HK-2 (cell line): ENCODE data around the gene GPR176.

Experiments used
- DNase-seq: peaks from one replicate; pipeline ENCODE4 v3.0.0-alpha.2; 2018; ENCODE audit not compliant: unreplicated experiment

GPR176 gene

DNA sequence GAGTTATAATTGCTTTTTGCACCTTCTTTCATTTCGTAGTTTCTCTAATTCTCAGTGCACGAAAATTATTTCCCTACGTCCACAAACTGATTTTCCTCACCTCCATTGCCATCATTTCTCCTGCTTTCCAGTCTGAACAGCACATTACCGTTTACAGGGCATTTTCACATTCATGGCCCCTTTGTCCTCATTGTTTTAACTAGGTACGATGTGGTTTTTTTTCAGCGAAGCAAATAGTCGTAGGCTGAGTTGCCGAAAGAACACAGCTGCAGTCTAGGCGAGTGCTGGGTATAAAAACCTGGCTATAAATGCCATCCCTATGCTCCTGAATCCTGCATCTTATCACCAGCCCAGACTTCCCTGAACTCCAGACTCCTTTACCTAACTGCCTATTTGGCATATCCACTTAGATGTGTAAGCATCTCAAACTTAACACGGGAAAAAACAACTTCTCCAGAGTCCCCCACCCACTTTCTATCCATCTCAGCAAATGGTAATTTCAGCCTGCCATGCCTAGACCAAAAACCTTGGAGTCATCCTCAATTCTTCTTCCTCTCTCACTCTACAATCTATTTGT, 136.7 kb downstream of the GPR176 start:
- DNase-seq: no peak

DNA sequence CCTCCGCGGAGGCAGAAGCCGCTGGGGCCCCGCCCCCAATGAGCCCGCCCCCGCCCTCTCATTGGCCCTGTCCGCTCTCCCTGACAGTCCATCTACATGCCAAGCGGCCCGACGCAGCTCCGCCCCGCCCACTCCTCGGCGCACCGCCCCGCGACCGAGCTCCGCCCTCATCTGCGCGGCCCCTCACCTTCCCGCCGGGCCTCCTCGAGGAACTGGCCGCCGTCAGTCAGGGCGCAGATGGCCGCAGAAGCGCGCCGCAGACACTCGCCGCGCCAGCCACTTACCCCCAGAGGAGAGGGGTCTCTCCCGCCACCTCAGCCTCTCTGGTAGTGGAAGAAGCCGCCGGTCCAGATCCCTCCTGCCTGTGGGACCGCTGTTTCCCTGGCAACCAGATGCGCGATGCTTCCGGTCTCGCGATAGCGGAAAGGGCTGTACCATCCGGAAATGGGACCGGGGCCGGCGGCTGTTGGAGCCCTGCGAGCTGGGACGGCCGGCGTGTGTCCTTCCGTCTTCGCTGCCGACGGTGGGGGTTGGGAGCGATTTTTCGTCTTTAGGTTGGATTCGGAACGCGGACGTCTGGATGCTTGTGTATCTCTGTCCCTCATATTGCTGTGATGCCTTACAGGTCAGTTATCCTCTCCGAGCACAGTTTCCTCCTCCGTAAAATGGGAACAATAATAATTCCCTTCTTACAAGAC, 137.5 kb downstream of the GPR176 start, which contains the start of gene FSIP1:
TSS of gene FSIP1 (minus strand) at position 401 of the 698 bp plus-strand sequence. CDS start 6,317 bp downstream, outside the sequence.
- peak; percentile 95 for DNase-seq

DNA sequence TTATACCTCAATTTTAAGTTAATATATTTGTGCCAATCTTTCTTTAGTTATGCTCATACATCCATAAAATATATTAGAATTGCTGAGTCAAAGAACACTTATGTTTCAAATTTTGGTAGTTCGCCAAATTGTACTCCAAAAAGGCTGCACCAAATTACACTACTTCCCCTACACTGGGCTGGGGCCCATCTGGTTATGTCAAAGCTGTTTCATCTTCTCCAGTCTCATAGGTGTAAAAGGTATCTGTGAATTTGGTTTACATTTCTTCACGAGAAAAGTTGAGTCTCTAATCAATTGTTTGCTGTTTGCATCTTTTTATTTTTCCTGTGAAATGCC, 138.1 kb downstream of the GPR176 start:
- DNase-seq: no peak

DNA sequence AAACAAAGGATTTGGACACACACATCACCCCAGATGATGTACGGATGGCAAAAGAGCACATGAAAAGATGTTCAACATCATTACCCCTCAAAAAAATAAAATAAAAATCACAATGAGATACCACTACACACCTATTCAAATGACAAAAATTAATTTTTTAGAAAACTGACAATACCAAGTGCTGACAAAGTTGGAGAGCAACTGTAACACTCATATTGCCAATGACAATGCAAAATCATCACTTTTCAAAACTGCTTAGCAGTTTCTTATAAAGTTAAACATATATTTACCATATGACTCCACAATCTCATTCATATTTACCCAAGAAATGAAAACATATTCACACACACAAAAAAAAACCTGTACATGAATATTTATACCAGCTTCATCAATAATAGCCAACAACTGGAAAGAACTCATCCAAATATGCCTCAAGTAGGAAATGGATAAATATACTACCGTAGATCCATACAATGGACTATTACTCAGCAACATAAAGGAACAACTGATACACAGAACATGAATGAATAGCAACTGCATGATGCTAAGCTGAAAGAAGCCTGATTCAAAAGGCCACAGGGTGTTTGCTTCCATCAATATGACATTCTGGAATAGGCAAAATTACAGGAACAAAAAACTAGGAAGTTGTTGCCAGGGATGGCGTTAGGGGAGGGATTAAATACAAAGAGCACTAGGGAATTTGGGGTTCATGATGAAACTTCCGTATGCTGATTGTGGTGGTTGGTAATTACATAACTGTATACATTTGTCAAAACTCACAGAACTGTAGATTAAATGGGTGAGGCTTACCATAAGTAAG, 138.7 kb downstream of the GPR176 start:
- DNase-seq: no peak

DNA sequence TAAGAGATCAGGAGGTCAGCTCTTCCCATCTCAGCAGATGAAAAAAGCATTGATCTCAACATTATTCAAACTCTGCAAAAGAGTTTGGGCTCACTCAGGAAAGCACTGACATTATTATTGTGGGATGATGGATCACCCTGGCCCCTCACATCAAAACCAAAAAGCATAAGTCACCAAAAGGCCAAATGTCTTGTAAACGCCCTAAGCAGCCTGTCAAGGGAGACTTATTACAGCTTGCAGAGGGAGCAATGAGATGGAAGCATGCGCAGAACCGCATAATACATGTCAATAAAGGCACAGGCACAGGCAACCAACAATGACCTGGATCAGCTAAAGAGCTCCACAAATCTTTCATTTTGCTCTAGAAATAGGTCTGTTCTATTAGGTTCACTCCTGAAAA, 142.0 kb downstream of the GPR176 start:
- no peak for DNase-seq

DNA sequence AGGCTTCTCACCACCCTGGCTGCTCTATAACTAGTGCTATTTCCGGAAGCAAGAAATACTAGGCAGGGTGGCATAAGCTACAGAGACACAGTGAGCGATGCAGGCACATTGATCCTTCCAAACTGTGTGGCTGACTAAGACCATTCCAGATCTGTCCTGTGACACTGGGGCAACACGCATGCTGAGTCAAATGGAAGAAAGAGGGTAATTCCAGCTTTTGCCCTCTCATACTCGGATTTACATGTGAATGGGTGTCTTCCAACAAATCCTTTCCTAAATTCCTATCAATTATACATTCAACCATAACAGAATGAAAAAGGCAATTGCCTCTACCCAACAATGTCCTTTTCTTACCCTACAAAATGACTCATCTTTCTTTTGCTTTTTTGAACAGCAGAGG, 142.6 kb downstream of the GPR176 start:
- DNase-seq: no peak

DNA sequence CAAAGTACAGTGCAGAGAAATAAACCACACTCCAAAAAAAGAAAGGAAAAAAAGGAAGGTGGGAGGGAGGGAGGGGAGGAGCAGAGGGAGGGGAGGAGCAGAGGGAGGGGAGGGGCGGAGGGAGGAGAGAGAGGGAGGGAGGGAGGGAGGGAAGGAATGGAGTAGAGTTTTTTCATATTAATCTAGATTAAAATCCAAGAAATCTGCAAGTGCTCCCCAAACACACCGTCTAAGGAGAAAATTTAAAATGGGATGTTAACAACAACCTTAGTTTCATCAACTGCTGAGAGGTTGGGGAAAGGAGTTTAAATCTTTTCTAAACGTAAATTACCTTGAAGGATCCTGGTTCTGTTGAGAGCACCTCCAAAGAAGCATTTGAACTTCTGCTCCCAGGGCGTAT, 144.0 kb downstream of the GPR176 start:
- DNase-seq: no peak

DNA sequence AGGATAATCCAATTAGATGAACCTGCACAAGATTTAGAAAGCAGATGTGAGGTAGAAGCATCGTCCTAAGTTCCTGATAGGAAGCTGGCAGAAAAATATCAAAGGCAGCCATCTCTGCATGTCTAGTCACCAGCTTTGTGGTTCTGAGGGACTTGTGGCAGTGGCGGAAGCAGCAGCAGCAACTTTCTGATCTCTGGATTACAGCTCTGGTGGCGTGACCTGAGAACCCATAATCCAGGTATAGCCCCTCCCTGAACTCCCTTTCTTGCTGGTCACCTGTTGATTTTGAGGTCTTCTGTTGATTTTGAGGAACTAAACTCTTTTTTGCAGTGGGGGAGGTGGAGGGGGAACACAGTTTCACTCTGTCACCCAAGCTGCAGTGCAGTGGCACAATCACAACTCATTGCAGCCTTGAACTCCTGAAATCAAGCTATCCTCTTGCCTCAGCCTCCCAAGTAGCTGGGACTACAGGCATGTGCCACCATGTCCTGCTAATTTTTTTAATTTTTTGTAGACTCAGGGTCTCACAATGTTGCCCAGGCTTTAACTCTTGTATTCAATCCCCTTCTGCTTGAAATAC, 145.3 kb downstream of the GPR176 start:
- DNase-seq: no peak

DNA sequence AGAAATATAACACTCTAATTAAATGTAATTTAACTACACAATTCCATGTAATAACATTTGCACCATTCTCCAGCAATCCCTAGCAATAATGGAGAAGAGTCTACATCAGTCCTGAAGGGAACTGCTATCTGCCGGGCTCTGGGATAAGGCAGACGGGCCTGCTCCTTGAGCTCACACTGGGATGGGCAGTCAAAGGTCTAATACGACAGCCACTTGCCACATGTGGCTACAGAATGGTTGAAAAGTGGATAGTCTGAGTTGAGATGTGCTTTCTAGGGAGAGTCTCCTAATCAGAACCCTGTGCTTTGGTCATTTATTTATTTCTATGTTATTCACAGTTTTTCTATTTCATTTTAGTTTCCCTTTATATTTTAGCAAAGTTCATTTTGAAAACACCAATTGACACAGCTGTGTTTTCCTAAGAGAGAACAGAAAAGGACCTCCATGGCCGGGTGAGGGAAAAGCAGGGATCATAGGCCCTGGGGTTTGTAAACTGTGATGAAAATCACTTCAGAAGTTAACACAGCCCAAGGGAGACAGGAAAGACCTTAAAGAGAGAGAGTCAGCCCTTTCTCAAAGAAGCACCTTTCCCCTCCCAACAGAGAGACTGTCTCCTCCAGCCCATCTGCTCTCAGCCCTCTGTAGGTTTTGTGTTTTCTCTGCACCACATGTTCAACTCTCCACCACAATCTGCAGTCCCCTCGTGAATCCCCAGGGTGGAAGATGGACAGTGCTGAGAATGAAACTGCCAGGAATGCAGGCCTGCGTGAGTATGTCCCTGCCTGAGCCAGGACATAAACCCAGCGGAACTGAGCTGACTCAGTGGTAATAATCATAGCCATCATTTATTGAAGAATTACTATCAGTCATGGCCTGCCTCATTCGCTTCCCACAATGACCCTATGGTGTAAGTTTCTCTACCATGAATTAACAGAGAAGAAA, 149.0 kb downstream of the GPR176 start:
- DNase-seq: no peak

DNA sequence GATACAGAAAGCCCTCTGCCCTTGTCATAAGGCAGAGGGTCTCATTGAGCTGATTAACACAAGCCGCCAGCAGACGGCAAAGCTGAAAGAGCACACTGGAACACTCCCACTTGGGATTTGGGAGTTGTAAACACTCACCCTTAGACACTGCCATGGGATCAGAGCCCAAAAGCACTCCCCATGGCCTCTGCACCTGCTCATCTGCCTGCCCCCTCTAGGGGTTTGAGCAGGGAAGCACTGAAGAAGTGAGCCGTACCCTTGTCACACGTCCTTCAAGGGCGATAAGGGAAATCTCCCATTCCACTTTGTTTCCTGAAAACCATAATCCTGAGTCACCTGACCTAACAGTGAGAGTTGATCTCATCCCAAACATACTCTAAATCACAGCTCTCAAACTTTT, 152.1 kb downstream of the GPR176 start:
- DNase-seq: no peak

DNA sequence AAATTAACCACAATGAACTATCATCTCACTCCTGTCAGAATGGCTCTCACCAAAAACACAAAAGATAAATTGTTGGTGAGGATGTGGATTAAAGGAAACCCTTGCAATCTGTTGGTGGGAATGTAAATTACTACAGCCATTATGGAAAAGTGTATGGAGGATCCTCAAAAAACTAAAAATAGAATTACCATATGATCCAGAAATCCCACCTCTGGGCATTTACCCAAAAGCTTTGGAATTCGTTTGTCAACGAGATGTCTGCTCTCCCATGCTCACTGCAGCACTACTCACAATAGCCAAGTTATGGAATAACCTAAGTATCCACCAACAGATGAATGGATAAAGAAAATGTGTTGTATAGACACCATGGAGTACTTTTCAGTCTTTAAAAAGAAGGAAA, 159.1 kb downstream of the GPR176 start:
- no peak for DNase-seq

DNA sequence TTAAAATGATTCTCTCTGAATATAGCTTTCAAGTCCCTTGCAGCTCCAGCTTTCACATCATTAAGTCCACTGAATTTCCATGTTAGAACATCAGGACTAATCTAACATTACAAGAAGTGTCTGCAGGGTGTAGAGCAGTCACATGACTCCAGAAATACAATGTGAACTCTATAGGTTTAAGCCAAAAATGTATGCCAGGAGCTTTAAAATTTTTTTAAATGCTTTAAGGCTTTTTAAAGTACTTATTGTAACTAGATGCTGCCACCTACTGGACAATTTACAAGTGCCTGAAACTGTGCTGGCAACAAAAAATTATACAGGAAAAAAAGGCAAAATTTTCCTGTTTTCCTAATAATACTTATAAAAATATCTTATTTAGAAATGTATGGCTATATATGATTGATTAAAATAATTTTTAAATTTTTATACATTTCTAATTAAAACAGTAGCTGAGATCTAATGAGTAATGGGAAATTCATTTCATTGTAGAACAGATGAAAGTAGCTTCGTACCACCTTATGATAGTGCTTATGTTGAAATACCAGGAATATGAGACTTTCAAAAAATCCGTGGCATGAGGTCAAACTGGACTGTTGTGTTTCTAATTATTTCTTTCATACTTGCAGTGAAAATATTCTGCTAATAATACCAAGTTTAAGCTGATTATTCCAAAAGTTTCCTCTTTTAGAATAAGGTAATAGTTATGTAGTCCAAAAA, 163.1 kb downstream of the GPR176 start:
- no peak for DNase-seq

DNA sequence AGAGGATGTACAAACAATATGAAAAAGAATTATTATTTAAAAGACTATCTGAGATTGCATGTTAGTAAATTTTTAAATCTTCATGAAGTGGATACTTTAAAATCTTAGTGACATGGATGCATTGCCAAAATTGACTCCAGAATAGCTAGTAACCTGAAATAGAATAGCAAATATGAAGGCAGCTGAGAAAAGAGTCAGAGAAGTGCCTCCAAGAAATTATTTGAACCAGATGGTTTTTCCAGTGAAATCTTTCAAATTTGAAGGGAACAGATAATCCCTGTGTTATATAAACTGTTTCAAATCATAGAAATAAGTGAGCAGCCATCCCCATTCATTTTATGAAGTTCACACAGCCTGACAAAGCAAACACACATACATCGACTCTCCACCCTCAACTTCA, 167.1 kb downstream of the GPR176 start:
- no peak for DNase-seq

DNA sequence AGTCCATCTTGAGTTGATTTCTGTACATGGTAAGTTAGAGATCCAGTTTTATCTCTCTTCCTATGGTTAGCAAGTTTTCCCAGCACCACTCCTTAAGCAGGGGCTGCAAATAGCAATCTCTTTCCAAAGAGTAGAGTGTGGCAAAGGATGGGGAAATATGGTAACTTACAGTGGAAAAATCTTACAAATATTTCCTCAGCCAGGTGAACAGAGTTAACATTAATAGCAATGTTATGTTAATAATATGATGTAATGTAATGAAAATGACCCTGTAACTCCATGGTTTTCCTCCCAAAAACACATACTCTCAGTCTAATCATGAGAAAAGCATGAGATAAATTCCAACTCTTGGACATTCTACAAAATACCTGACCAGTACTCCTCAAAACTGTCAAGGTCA, 167.8 kb downstream of the GPR176 start:
- no peak for DNase-seq
